NCI-H748 (cell line): Measurements from ENCODE around the gene PHC3.
"Not testable (repeated sequence)": the region's sequence is repeated elsewhere in the genome, so short reads cannot be mapped to it uniquely, and the experiment has no call there.

Experiments used
- DNase-seq: peaks from one replicate; lab custom pipeline; 2025; ENCODE audit not compliant: unreplicated experiment; lab: John Stamatoyannopoulos, UW

PHC3 gene

GRCh38 chr3:170195759-170196158 is 14.2 kb upstream of the PHC3 start:
- not testable (repeated sequence) for DNase-seq

GRCh38 chr3:170189398-170190256 is 8.1 kb upstream of the PHC3 start:
- DNase-seq = no peak

GRCh38 chr3:170180079-170180907 is 1.2 kb downstream of the PHC3 start:
- no peak for DNase-seq

GRCh38 chr3:170179432-170179831 is 2.1 kb downstream of the PHC3 start:
- DNase-seq = no peak

GRCh38 chr3:170178651-170179050 is 2.9 kb downstream of the PHC3 start:
- no peak for DNase-seq

- DNase-seq = no peak
These were observed 10.0 kb downstream of the PHC3 start for GRCh38 chr3:170171563-170171962.

DNA sequence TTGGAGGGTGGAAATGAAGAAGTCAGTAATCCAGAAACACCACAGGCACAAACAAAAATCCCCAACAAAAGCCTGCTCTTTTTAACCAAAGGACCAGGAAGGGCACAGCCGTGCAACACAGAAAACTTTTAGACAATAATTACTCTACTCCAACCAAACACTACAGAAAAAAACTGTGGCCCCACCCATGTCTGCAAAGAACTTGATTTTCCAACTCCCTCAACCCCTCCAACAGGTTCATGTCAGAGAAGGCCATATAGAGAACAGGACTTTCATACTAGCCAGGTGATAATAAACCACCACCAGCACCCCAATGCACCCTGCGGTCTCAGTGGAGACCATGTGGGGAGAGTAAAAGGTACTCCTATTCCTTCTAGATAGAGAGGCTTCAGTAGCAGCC is 16.8 kb downstream of the PHC3 start:
- no peak for DNase-seq

DNA sequence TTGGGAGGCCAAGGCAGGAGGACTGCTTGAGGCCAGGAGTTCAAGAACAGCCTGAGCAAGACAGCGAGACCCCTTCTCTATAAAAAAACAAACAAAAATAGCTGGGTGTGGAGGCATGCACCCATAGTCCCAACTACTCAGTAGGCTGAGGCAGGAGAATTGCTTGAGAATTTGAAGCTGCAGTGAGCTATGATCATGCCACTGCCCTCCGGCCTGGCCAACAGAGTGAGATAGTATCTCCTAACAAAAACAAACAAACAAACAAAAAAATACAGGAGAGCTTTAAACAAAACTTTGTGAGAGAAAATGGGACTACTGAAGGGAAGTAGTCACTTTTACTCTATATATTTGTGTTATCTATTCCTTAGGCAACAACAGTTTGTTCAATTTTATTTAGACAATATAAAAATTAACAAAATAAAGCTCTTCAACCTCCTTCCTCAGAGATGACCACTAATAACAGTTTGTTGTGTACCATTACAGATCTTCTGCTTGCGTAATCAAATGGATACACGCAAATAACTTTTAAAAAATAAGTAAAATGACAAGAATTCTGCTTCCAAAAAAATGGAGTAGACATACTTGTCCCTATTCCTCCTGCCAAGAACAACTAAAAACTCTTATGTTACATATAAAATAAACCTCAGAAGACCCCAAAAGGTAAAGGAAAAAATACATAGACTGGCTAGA is 17.4 kb downstream of the PHC3 start:
- no peak for DNase-seq

GRCh38 chr3:170162630-170163029 is 18.9 kb downstream of the PHC3 start:
- no peak for DNase-seq

- DNase-seq = no peak
These were observed 19.5 kb downstream of the PHC3 start for GRCh38 chr3:170162052-170162451.

GRCh38 chr3:170159933-170160332 is 21.6 kb downstream of the PHC3 start:
- no peak for DNase-seq

GRCh38 chr3:170159459-170159858 is 22.1 kb downstream of the PHC3 start:
- DNase-seq = no peak

DNA sequence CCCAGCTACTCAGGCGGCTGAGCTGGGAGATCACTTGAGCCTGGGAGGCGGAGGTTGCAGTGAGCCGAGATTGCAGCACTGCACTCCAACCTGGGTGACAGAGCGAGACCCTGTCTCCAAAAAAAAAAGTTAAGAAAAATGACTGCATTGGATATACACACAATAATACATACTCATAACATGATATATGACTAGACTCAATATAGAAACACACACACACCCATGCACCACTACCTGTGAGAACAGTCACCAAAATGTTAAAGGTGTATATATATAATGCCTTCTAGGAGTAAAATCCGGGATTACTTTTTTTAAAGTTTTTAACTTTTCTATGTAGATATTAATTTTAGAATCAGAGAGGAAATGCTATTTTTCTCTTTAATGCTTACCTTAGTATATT is 25.9 kb downstream of the PHC3 start:
- no peak for DNase-seq

DNA sequence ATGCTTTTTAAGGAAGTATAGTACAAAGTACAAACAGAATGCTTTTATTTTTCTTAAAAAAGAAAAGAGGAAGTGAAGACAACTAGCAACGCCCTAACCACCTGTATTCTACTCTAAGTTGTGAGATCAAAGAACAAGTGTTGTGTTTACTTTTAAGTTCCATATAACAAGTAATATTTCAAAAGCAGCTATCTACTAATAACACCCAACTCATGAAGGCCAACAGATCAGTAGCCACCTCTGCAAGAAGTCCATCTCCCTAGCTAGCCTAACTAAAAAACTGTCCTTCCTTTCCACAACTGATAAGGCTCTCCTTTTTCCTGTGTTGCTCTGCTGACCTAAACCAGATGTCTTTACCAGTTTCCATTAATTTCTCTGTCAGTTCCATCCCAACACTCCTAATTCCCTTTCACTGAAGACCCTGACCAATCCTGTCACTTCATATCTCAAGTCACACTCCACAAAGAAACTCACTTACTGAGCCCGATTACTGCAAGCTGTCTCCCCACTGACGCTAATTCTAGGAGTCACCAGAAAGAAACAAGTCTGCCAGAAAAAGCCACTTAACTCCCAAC is 26.9 kb downstream of the PHC3 start:
- no peak for DNase-seq

DNA sequence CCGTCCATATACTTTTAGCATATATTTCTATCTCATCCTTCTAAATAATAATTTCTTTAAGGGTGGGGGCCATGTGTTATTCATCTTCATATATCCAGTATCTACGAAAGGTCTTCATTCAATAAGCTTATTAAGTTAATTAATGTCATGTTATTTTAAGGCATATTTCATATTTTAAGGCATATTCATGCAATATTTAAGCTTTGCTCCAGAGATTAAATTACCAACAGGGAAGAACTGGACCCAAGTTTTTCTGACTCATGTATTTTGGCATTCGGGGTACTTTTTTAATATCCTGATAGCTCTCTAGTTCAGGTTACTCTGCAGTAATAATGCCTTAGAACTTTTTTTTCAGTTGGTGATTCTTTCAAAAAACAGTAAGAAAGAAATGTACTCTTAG is 27.4 kb downstream of the PHC3 start:
- no peak for DNase-seq

GRCh38 chr3:170151536-170151935 is 30.0 kb downstream of the PHC3 start:
- DNase-seq = no peak

DNA sequence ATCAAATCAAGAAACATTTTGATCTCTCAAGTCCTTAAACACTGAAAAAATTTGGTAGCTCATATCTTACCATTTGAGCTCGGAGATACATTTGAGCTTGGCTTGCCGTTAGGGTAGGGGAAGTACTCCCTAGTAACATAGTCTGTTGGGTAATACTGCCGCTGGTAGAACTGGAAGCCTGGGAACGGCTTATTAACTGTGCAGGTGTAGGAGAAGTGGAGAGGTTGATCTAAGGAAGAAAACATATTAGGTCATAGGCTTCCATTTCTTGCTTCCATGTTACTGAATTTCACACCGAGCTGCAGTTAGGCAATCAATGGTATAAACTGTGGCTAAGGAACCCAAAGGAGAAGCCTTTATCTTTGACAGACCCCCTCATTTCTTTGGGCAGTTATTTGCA is 32.5 kb downstream of the PHC3 start:
- DNase-seq = no peak

GRCh38 chr3:170145278-170145677 is 36.3 kb downstream of the PHC3 start:
- no peak for DNase-seq

DNA sequence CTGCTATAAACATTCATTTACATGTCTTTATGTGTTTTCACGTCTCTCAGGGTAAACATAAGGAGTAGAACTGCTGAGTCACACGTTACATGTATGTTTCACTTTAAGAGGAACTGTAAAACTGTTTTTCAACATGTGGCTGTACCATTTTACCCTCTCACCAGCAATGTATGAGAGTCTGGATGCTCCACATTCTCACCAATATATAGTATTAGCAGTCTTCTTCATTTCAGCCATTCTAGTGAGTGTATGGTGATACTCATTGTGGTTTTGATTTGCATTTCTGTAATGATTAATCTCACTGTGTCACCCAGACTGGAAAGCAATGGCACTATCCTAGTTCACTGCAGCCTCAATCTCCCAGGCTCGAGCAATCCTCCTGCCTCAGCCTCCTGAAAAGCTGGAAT is 37.1 kb downstream of the PHC3 start:
- no peak for DNase-seq

DNA sequence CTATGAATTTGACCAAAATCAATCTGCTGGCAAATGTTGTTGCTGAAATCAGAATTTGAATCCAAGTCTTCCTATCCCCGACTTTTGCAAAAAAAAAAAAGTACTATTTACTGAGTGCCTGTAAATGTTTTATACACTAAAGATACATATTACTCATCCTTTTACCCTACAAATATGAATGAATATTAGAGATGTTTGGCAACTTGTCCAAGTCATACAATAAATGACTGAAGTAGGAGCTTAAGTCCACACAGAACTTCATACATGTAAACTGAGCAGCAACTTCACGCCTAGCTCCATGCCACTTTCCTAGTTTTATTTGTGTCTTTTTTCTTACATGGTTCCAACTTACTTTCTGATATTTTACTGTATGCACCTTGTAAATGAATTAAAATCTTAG is 39.2 kb downstream of the PHC3 start:
- no peak for DNase-seq

DNA sequence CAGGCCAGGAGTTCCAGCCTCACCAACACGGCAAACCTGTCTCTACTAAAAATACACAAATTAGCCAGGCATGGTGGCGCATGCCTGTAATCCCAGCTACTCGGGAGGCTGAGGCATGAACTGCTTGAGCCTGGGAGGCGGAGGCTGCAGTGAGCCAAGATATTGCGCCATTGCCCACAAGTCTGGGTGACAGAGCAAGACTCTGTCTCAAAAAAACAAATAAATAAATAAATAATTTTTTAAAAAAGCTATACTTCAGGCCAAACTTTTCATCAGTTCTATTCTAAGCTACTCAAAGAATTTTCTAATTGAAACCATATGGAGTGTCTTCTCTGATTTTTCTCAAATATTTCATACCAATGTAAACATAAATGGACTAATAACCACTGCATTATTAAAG is 43.5 kb downstream of the PHC3 start:
- no peak for DNase-seq
